T-helper 1 cell treated with Interleukin-12 subunit alpha and Interleukin-12 subunit beta and Interleukin-4 antibody, amounts not matched to agents 30 μg/mL and 1 μg/mL, for 36 hours (primary cell): ENCODE measurements around the gene TMEM106B.
"Not testable (repeated sequence)": the region's sequence is repeated elsewhere in the genome, so short reads cannot be mapped to it uniquely, and the experiment has no call there.

Experiments used
- H3K27ac Mint-ChIP-seq: one replicate; pipeline ENCODE4 v1.8.0; 2021; ENCODE audit warnings: mild to moderate bottlenecking, mixed read lengths
- H3K27me3 Mint-ChIP-seq: one replicate; pipeline ENCODE4 v1.8.0; 2021; ENCODE audit warnings: low read depth, mixed read lengths
- H3K36me3 Mint-ChIP-seq: one replicate; pipeline ENCODE4 v1.8.0; 2021; ENCODE audit warnings: low read depth, mixed read lengths
- H3K4me1 Mint-ChIP-seq: one replicate; pipeline ENCODE4 v1.8.0; 2021; ENCODE audit warnings: low read depth, mixed read lengths
- H3K4me3 Mint-ChIP-seq: one replicate; pipeline ENCODE4 v1.8.0; 2021; ENCODE audit warnings: mild to moderate bottlenecking, moderate library complexity, mixed read lengths
- H3K9me3 Mint-ChIP-seq: one replicate; pipeline ENCODE4 v1.8.0; 2021; ENCODE audit warnings: mixed read lengths

TMEM106B gene

DNA sequence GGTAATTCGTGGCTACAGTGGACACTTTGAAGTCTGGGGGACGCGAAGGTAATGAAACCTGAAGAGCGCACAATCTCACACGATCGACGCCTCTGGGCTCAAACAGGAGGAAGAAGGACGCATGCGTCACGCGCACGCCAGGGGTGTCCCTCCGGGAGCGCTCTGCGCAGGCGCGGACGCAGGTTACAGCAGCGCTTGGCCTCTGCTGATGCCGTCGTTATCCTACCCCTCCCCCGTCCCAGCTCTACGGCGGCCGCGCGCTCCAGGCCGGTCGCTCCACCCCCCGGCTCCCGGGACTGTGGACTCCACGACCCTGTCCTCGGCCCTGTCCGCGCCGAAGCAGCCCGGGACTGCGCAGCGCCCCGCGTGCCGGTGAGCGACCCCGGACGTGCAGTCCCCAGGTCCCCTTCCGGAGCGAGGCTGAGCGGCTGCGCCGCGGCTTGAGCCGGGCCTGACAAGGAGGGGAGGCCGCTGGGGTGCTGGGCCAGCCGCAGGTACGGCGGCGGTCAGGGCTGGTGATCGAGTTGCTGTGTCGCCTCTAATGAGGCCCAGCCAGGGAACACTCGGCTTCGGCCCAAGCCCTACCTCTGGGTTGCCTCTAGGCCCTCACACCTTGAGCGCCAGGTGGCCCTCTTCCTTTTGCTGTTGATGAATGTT lies at the start of gene TMEM106B:
Gene TMEM106B, plus strand, starts transcription at position 241 of the 657 bp plus-strand sequence. CDS start 3,517 bp downstream, outside the sequence.
- Mint-ChIP-seq H3K9me3 (no peaks in the 10 kb centered on the region), H3K36me3 (peaks cover 18% of the 10 kb centered on the region)

DNA sequence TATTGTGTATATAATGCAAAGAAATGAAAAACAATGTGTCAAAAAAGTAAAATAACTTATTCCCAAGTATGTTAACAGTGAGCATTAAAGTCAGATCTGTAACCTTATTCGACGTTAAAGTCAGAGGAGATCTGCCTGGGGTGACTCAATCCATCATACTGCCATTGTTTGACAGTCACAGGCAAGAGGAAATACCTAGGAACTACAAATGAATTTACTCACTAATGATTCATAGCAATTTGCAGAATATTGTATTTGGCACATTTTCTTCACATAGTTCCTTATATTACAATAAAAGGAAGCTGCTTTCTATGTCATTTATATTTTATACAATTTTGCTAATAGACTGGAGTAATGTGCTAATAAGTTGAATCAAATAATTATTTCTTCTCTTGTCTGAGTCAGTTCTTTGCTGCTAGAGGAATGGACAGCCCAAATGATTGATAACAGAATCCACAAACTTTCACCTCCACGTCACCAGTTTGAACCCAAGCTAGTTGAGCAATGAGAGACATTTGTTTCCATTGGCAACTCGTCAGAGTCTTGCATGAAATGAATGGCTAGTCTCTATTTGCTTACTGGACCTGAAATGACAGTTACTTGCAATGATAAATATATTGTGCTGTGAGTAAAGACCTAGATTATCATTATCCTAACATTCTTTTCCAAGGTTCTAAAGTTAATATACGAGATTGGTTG lies 48.5 kb upstream of the TMEM106B start:
- Mint-ChIP-seq H3K9me3 (peaks cover 30% of the 10 kb centered on the region), H3K4me1 (peaks cover 2% of the 10 kb centered on the region), H3K36me3 (peaks cover 4% of the 10 kb centered on the region), H3K27me3 (peaks cover 12% of the 10 kb centered on the region), H3K4me3 (no peak overlapping the region), H3K27ac (no peak overlapping the region)

More for the DNA sequence above, at the start of gene TMEM106B:
- H3K4me1 Mint-ChIP-seq, result peaks cover 26% of the 10 kb centered on the region
- H3K27ac Mint-ChIP-seq, result peak within 1 kb of the TSS; percentile 97
- peaks cover 42% of the 10 kb centered on the region for H3K27me3 Mint-ChIP-seq
- H3K4me3 Mint-ChIP-seq, result peak within 1 kb of the TSS; percentile 95

DNA sequence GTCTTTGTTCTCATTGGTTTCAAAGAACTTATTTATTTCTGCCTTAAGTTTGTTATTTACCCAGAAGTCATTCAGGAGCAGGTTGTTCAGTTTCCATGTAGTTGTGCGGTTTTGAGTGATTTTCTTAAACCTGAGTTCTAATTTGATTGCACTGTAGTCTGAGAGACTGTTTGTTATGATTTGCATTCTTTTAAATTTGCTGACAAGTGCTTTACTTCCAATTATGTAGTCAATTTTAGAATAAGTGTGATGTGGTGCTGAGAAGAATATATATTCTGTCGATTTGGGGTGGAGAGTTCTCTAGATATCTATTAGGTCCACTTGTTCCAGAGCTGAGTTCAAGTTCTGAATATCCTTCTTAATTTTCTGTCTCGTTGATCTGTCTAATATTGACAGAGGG lies 43.0 kb upstream of the TMEM106B start:
- peaks cover 31% of the 10 kb centered on the region for H3K36me3 Mint-ChIP-seq
- H3K9me3 Mint-ChIP-seq, result peaks cover 60% of the 10 kb centered on the region
- H3K27me3 Mint-ChIP-seq, result peaks cover 18% of the 10 kb centered on the region
- H3K4me1 Mint-ChIP-seq, result peaks cover 22% of the 10 kb centered on the region
- H3K27ac Mint-ChIP-seq, H3K4me3 Mint-ChIP-seq: not testable (repeated sequence)

DNA sequence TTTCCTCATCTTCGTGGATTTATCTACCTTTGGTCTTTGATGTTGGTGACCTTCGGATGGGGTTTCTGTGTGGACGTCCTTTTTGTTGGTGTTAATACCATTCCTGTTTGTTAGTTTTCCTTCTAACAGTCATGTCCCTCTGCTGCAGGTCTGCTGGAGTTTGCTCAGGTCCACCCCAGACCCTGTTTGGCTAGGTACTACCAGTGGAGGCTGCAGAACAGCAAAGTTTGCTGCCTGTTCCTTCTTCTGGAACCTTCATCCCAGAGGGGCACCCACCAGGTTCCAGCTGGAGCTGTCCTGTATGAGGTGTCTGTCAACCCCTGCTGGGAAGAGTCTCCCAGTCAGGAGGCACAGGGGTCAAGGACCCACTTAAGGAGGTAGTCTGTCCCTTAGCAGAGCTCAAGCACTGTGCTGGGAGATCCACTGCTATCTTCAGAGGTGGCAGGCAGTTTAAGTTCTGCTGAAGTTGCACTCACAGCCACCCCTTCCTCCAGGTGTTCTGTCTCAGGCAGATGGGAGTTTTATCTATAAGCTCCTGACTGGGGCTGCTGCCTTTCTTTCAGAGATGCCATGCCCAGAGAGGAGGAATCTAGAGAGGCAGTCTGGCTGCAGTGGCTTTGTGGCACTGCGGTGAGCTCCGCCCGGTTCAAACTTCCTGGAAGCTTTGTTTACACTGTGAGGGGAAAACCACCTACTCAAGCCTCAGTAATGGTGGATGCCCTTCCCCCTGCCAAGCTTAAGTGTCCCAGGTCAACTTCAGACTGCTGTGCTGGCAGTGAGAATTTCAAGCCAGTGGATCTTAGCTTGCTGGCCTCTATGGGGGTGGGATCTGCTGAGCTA lies 40.9 kb upstream of the TMEM106B start:
- Mint-ChIP-seq H3K4me1 (peaks cover 22% of the 10 kb centered on the region), H3K4me3 (peak overlapping the region; percentile 26), H3K9me3 (peaks cover 53% of the 10 kb centered on the region), H3K27ac (peak overlapping the region; percentile 61), H3K27me3 (peaks cover 30% of the 10 kb centered on the region), H3K36me3 (peaks cover 33% of the 10 kb centered on the region)

DNA sequence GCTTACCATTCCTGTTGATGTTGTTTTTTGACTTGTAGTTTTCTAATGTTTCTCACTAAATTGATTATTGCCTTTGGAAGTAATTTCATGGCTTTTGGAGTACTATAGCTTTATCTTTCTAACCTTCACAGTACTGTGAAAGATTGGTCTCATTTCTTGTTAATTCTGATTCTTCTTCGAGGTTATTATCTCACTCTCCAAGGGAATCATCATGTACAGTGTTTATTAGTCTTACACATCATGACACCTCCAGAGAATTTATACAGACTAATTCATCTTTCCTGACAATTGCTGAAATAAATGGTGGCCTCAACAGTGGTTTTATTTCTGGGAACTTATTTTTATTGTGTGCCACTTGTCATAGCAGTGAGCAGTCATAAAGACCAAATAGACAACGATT lies 37.4 kb upstream of the TMEM106B start:
- no peak overlapping the region for H3K27ac Mint-ChIP-seq
- H3K4me3 Mint-ChIP-seq, result no peak overlapping the region
- peaks cover 27% of the 10 kb centered on the region for H3K27me3 Mint-ChIP-seq
- peaks cover 19% of the 10 kb centered on the region for H3K9me3 Mint-ChIP-seq
- H3K36me3 Mint-ChIP-seq, result peaks cover 20% of the 10 kb centered on the region
- peaks cover 22% of the 10 kb centered on the region for H3K4me1 Mint-ChIP-seq

DNA sequence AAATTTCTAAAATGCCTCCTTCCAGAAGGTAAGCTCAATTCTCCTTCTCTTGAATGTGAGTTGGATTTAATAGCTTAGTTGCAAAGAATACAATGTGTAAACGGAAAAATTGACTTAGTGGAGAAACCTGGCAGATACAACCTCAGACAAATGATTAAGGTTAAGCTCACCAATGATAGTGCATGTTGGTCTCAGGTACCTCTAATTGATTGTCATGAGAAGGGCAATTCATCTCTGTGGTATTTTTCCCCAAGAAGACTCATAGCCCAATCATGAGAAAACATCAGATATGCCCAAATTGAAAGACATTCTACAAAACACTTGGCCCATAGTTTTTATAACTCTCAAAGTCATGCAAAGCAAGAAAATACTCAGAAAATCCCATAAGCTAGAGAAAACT lies 36.2 kb upstream of the TMEM106B start:
- no peak overlapping the region for H3K27ac Mint-ChIP-seq
- peaks cover 16% of the 10 kb centered on the region for H3K4me1 Mint-ChIP-seq
- H3K4me3 Mint-ChIP-seq, result no peak overlapping the region
- peaks cover 9% of the 10 kb centered on the region for H3K36me3 Mint-ChIP-seq
- H3K27me3 Mint-ChIP-seq, result peaks cover 33% of the 10 kb centered on the region
- peaks cover 8% of the 10 kb centered on the region for H3K9me3 Mint-ChIP-seq

DNA sequence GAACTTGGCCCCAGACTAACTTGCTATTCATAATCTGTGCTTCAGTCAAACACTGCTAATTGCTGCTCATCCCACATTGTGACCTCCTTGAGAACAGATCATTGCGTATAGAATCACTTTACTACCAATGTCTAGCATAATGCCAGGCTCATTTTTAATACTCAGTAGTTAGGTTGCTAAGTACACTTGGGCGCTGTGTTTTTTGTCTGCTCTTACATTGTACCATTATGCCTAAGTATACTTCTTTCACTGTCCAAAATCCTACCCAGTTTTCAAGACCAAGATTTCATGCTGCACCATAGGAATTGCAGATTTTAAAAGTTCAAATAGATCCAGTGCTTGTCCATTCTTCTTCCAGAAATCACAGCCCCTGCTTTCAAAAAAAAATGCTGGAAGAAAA lies 32.8 kb upstream of the TMEM106B start:
- no peak overlapping the region for H3K4me3 Mint-ChIP-seq
- peaks cover 31% of the 10 kb centered on the region for H3K27me3 Mint-ChIP-seq
- H3K9me3 Mint-ChIP-seq, result no peaks in the 10 kb centered on the region
- no peak overlapping the region for H3K27ac Mint-ChIP-seq
- peaks cover 2% of the 10 kb centered on the region for H3K36me3 Mint-ChIP-seq
- no peaks in the 10 kb centered on the region for H3K4me1 Mint-ChIP-seq

DNA sequence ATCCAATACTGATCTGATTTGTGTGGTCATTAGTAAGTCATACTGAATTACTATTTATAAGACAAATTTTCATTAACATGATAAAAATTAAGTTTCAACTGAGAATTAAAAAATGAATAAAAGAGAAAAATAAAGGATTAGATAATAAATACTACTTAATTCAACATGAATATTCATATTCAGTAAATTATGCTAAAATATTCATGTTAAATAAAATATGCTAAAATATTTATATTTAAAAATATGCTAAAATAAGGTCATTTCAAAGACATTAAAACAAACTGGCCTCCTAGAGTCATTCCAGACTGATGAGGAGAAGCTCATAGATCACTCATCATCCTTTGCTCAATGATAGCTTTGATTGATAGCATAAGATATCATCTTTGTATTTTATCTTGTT lies 16.7 kb upstream of the TMEM106B start:
- Mint-ChIP-seq H3K9me3 (no peaks in the 10 kb centered on the region), H3K27ac (no peak overlapping the region), H3K4me1 (no peaks in the 10 kb centered on the region), H3K27me3 (peaks cover 7% of the 10 kb centered on the region), H3K36me3 (no peaks in the 10 kb centered on the region), H3K4me3 (no peak overlapping the region)

DNA sequence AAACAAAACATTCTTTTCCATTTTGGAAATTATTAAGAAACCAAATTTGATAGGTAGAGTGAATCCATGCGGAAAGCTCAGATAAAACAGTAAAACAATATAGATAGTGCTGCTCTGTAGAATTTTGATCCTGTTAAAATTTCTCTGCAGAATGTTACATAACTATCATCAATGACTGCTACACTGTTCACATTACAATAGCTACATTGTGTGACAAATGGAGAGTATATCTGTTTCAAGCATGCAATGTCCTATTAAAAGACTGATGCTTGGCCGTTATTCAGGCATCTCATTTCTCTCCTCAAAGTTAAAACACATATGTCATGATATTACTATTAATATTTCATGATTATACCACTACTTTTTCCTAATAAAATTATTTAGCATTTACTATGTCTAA lies 14.7 kb upstream of the TMEM106B start:
- no peak overlapping the region for H3K4me3 Mint-ChIP-seq
- H3K36me3 Mint-ChIP-seq, result no peaks in the 10 kb centered on the region
- H3K27me3 Mint-ChIP-seq, result peaks cover 7% of the 10 kb centered on the region
- no peak overlapping the region for H3K27ac Mint-ChIP-seq
- no peaks in the 10 kb centered on the region for H3K9me3 Mint-ChIP-seq
- H3K4me1 Mint-ChIP-seq, result no peaks in the 10 kb centered on the region

DNA sequence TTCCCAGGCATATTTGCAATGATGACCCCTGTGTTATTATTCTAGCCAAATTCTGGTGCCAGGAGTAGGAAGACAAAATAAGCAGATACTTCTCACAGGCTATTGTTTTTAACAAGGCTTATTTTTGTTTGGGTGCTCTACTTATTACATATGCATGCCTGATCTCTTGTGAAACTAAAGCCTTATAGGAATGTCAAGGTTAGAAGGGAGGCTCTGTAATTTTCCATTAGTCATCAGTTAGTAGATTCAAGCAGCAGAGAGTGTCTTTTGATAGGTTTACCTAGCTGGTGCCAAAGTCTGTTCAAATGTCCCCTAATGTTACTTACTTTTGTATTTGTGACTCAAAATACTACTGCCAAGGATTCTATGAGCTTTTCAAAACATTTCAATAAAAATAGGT lies 11.7 kb upstream of the TMEM106B start:
- H3K4me3 Mint-ChIP-seq, result no peak overlapping the region
- H3K36me3 Mint-ChIP-seq, result no peaks in the 10 kb centered on the region
- H3K4me1 Mint-ChIP-seq, result no peaks in the 10 kb centered on the region
- H3K27me3 Mint-ChIP-seq, result peaks cover 10% of the 10 kb centered on the region
- no peaks in the 10 kb centered on the region for H3K9me3 Mint-ChIP-seq
- H3K27ac Mint-ChIP-seq, result no peak overlapping the region

DNA sequence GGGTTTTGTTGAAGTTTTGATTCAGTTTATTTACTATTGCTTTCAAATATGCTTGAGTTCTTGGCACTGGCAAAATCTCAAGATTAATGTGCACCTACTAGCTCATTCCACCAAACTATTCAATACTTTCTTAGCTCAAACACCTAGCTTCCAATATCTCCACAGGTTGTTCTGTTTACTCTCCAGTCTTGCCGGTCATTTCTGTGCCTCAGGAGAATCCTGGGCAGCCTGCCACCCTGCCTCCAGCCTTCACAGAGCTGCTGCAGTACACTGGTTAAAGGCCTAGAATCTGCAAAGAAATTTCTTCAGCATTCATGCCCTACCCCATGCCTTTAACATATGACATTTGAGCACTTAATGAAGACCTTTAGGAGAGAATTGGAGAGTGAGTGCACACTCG lies 4.0 kb upstream of the TMEM106B start:
- peaks cover 53% of the 10 kb centered on the region for H3K27me3 Mint-ChIP-seq
- no peaks in the 10 kb centered on the region for H3K9me3 Mint-ChIP-seq
- H3K4me3 Mint-ChIP-seq, result no peak overlapping the region
- no peak overlapping the region for H3K27ac Mint-ChIP-seq
- H3K4me1 Mint-ChIP-seq, result peaks cover 12% of the 10 kb centered on the region
- peaks cover 3% of the 10 kb centered on the region for H3K36me3 Mint-ChIP-seq

DNA sequence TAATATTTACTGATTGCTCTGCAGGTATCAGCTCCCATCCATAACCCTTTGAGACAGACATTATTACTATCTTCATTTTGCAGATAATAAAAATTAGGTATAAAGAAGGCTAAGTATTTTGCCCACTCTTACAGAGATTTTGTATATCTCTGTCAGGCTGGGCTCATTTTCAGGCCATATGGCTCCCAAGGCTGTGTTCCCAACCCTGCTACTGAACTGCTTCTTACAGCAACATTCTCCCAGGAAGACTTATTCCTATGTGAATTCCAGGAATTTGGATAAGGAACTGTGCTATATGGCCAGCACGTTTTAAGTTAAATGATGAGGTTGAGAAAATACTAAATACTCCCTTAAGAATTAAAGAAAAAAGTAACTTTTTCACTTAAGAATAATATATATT lies 1.9 kb upstream of the TMEM106B start:
- Mint-ChIP-seq H3K4me3 (no peak overlapping the region), H3K9me3 (no peaks in the 10 kb centered on the region), H3K36me3 (peaks cover 6% of the 10 kb centered on the region)

DNA sequence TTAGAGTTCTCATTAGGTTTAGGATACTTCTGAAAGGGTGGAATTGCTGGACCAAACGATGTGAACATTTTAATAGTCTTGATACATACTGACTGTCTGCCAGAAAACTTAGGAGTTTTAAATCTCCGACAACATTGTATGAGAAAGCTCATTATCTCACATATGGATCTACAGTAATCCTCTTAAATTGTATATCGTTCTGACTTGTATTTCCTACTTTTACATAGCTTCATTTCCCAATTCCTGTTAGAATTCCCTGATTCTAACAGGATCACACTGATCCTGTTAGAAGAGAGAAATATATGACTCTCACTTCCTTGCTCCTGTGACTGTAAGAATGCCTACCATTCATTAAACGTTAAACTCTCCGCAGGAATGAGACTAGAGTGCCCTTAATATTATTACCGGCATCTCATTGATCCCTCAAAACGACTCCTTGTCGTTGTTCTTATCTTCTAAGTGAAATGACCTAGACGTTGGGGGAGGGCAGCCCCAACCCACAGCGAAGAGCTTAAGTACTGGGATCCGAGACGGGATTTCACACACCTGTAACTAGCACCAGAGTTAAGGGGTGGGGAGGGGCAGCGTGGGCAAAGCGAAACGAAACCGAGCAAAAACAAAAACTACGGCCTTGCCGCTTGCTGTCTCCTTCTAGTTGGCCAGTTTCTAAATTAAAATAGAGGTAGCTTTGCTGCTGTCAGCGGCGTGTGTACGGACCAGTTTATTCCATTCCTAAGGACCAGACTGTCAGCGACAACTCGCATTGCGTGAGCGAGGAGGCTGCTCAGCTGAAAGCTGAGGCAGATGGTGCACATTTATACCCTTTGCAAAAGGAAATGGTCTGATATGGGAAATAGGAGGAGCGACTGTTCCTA lies 678 bp upstream of the TMEM106B start:
- Mint-ChIP-seq H3K27ac (peak overlapping the region; percentile 97), H3K9me3 (no peaks in the 10 kb centered on the region), H3K27me3 (peaks cover 46% of the 10 kb centered on the region), H3K4me1 (peaks cover 26% of the 10 kb centered on the region), H3K4me3 (peak overlapping the region; percentile 90), H3K36me3 (peaks cover 11% of the 10 kb centered on the region)

More for the DNA sequence above, 1.9 kb upstream of the TMEM106B start:
- no peak overlapping the region for H3K27ac Mint-ChIP-seq
- peaks cover 50% of the 10 kb centered on the region for H3K27me3 Mint-ChIP-seq
- H3K4me1 Mint-ChIP-seq, result peaks cover 21% of the 10 kb centered on the region
